Measurements from ENCODE around the gene TFE3.

GRCh38 chrX:49075347-49075746, 32.2 kb upstream of the TFE3 start:
- TF ChIP-seq CTCF (conservative IDR thresholded peaks at IDR 0.05; ENCODE audit: low read length) (no peak), EZH2phosphoT487 (IDR thresholded peaks at IDR 0.05; ENCODE audit: borderline replicate concordance) (no peak)

Data from Loucy (cell line).